ENCODE results near the gene KIF6.

- TF ChIP-seq ATF3 (IDR thresholded peaks at IDR 0.05) (no peak), REST (IDR thresholded peaks at IDR 0.05; ENCODE audit: low read depth) (no peak)
These were observed 201.2 kb downstream of the KIF6 start for GRCh38 chr6:39524007-39524406.
